ENCODE data around the gene DGLUCY.

DGLUCY gene

GRCh38 chr14:91211017-91211416 is 97.1 kb downstream of the DGLUCY start:
- TF ChIP-seq CTCF (IDR thresholded peaks at IDR 0.05; ENCODE audit: borderline replicate concordance, control extremely low read depth, extremely low read depth, insufficient read depth, missing control alignments) = no peak
- in situ Hi-C loops (cut with MboI; ENCODE audit: low sequenced_read_pairs, unreplicated experiment) = no loop called here
- no peak for DNase-seq (ENCODE audit: low spot score)

GRCh38 chr14:91214306-91214705 is 100.4 kb downstream of the DGLUCY start:
- DNase-seq (ENCODE audit: low spot score) = no peak
- in situ Hi-C loops (cut with MboI; ENCODE audit: low sequenced_read_pairs, unreplicated experiment) = no loop called here
- no peak for TF ChIP-seq CTCF (IDR thresholded peaks at IDR 0.05; ENCODE audit: borderline replicate concordance, control extremely low read depth, extremely low read depth, insufficient read depth, missing control alignments)

- DNase-seq (ENCODE audit: low spot score) = no peak
- in situ Hi-C loops (cut with MboI; ENCODE audit: low sequenced_read_pairs, unreplicated experiment) = no loop called here
- TF ChIP-seq CTCF (IDR thresholded peaks at IDR 0.05; ENCODE audit: borderline replicate concordance, control extremely low read depth, extremely low read depth, insufficient read depth, missing control alignments) = no peak
These were observed 101.5 kb downstream of the DGLUCY start for GRCh38 chr14:91215381-91215780.

GRCh38 chr14:91216731-91217226 is 102.9 kb downstream of the DGLUCY start:
- in situ Hi-C loops (cut with MboI; ENCODE audit: low sequenced_read_pairs, unreplicated experiment) = no loop called here
- no peak for TF ChIP-seq CTCF (IDR thresholded peaks at IDR 0.05; ENCODE audit: borderline replicate concordance, control extremely low read depth, extremely low read depth, insufficient read depth, missing control alignments)
- no peak for DNase-seq (ENCODE audit: low spot score)

GRCh38 chr14:91218014-91218413 is 104.1 kb downstream of the DGLUCY start:
- in situ Hi-C loops (cut with MboI; ENCODE audit: low sequenced_read_pairs, unreplicated experiment) = no loop called here
- DNase-seq (ENCODE audit: low spot score) = no peak
- TF ChIP-seq CTCF (IDR thresholded peaks at IDR 0.05; ENCODE audit: borderline replicate concordance, control extremely low read depth, extremely low read depth, insufficient read depth, missing control alignments) = no peak

- no peak for DNase-seq (ENCODE audit: low spot score)
- in situ Hi-C loops (cut with MboI; ENCODE audit: low sequenced_read_pairs, unreplicated experiment) = no loop called here
- TF ChIP-seq CTCF (IDR thresholded peaks at IDR 0.05; ENCODE audit: borderline replicate concordance, control extremely low read depth, extremely low read depth, insufficient read depth, missing control alignments) = no peak
These were observed 105.9 kb downstream of the DGLUCY start for GRCh38 chr14:91219517-91220389.

Data from GM13976 (cell line).